Fibroblast of the aortic adventitia (primary cell): ENCODE data around the gene KRTAP10-8. TPM values are rescaled to one million over a fixed set of nuclear protein-coding genes. Genes with fewer than 3 reads are reported as not detected.
"Not testable (repeated sequence)": the region's sequence is repeated elsewhere in the genome, so short reads cannot be mapped to it uniquely, and the experiment has no call there.

Source experiments
- DNase-seq: peaks from one replicate; pipeline ENCODE4 v3.0.0-alpha.2; 2010; ENCODE audit warnings: low read depth
- H3K4me3 ChIP-seq: 2 replicates; pipeline ENCODE4 v1.5.1; 2011; ENCODE audit warnings: low read depth, mild to moderate bottlenecking, control low read depth, low read length, moderate library complexity
- total RNA-seq: library from RNA; depleted of rRNA; stranded (reverse); fragments of >200 nt; gene quantifications from 2 replicates; pipeline ENCODE4 v1.2.3, GENCODE V29; 2012; ENCODE audit warnings: low replicate concordance
- TF ChIP-seq, protein P1 (sequence below): IDR thresholded peaks from 2 replicates; pipeline ENCODE4 v1.5.1; 2011; ENCODE audit warnings: mild to moderate bottlenecking, low read length, control low read depth, inconsistent platforms; ENCODE audit not compliant: insufficient read depth

KRTAP10-8 gene
- total RNA-seq, 1 donor = not detected

DNA sequence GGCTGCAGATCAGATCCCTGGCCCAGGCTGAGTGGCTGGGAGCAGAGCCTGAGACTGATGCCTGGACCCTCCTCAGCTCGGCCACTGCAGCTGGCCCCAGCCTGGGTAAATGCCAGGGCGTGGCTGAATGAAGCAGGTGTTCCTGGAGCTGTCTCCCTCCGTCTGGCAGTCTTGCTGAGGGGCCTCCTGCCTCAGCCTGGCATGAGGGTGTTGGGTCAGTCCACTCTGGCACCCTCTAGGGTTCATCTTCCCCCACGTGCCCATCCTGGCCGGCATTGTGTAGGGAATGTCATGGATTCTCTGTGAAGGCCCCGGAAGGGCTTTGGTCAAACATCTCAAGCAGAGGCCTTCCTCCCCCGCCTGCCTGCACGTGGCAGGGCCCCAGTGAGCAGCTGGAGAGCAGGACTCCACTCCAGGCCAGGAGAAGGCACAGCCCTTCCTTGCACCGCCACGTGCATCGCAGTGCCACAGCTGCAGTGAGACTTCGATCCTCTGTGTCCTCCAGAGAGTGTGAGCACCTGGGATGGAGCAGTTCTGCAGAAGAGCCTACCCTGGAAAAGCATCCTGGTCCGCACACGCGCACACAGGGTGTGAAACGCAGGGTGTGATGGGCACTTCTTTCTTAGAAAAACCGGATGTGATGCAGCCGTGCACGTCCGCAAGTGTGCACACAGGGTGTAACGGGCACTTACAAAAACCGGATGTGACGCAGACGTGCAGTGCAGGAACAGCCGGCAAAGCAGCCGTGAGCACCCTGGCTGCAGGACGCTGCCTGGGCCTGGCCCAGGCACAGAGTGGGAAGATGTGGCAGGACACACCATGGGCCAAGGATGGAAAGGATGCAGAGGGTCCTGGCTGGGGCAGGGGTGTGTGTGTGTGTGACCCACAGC lies 43.0 kb upstream of the KRTAP10-8 start:
- no peak overlapping the region for H3K4me3 ChIP-seq
- DNase-seq = no peak
- TF ChIP-seq, protein P1, sequence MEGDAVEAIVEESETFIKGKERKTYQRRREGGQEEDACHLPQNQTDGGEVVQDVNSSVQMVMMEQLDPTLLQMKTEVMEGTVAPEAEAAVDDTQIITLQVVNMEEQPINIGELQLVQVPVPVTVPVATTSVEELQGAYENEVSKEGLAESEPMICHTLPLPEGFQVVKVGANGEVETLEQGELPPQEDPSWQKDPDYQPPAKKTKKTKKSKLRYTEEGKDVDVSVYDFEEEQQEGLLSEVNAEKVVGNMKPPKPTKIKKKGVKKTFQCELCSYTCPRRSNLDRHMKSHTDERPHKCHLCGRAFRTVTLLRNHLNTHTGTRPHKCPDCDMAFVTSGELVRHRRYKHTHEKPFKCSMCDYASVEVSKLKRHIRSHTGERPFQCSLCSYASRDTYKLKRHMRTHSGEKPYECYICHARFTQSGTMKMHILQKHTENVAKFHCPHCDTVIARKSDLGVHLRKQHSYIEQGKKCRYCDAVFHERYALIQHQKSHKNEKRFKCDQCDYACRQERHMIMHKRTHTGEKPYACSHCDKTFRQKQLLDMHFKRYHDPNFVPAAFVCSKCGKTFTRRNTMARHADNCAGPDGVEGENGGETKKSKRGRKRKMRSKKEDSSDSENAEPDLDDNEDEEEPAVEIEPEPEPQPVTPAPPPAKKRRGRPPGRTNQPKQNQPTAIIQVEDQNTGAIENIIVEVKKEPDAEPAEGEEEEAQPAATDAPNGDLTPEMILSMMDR = no peak

DNA sequence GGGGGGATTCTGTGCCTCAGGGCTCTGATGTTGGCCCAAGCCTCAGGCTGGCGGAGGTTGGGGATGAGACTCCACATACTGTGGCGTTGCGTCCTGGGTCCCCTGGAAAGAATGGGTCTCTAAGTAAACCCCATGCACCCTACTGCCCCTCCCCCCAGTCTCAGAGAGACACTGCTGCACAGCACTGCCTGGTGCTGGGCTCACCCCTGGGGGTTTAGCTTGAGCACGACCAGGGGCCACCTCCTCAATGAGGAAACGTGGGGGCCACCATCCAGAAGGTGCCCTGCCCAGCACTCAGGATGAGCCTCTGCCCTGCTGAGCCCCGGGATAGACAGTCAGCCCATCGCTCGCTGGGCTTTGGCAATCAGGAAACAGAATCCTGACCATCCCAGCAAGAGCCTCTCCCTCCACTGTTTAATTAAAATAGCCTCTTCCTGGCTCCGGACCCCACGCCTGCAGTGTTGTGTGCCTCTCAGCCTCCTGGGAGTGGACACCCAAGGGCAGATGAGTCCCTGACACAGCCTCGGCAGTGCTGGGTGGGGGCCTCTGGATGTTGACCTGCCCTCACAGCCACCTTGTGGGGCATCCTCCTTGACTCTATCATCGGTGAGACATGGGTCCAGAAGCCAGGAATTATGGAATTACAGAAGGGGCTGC lies 41.9 kb upstream of the KRTAP10-8 start:
- no peak for DNase-seq
- TF ChIP-seq, protein P1 = no peak
- no peak overlapping the region for H3K4me3 ChIP-seq

DNA sequence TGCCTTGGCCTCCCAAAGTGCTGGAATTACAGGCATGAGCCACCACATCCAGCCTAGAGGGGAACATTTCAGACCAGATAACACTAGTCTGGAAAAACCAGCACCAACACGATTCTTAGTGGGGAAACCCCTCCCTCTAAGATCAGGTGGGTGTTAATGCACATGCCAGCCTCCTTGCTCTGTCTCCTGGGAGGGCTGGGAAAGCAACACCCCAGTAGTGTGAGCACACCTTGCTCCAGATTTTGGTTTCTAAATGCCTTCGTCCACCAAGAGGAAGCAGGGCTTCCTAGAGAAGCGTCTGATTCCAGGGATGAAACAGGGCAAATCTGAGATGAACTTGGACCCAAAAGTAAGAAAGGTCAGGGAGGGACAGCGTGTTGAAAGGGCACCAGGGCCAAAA lies 40.6 kb upstream of the KRTAP10-8 start:
- H3K4me3 ChIP-seq = no peak overlapping the region
- DNase-seq = no peak
- TF ChIP-seq, protein P1 = no peak

DNA sequence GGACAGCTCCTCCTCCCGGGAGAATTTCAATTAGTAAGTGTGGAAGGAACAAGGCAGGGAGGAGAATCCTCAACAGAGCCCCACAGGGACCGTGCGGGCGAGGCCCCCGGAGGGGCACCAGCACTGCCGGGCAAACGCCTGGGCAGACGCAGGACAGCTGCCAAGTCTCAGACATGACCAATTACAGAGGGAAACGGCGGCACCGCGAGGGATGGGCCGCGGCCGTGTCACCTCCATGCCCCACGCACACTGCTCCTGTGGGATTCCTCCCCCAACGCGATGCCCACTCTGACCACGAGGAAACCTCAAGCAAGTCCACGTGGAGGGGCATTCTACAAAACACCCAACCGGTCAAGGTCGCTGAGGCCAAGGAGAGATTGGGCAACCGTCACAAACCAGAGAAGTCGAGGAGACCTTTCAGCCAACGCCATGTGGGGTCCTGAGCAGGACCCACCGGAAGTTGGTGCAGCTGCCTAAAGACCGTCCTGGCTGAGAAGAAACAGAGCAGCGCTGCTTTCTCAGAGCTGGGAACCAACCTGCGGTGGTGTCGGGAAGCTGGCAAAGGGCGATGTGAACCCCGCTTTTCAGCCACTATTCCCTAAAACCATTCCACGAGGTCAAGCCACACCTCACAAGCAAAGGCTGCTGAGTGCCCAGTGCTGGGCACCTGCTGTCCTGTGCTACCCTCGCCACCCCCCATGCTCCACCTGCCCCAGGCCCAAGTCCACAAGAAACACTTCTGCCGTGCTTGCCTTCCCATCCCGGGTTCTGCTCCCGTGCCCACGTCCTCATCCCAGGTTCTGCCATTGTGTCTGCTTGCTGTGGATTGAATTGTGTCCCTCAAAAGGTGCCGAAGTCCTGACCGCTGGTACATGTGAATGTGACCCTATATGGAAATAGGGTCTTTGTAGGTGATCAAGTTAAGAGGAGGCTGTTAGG lies 39.8 kb upstream of the KRTAP10-8 start:
- TF ChIP-seq, protein P1 = no peak
- H3K4me3 ChIP-seq = no peak overlapping the region
- DNase-seq = no peak

DNA sequence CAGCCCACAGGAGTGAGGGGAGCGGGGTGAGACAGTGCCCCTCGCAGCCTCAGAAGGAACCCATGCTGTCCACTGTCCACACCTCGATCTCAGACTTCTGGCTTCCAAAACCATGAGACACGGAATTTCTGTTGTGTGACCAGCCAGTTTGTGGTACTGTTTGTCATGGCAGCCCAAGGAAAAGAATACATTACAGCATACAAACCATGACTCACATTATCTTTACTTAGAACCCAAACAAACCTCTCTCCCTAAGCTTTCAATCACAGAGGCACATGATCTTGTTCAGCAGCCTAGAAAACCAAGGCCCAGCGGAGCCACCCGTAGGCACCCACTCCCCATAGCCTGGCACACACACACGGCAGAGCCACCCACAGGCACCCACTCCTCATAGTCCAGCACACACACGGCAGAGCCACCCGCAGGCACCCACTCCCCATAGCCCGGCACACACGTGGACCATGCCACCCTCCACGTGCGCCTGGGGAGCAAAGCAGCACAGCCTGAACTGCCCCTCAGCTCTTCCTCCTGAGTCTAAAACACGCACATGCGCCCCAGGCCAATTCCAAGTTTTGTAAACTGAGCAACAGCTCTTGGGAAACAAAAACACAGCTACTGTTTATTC lies 38.8 kb upstream of the KRTAP10-8 start:
- no peak overlapping the region for H3K4me3 ChIP-seq
- no peak for DNase-seq
- TF ChIP-seq, protein P1 = no peak

DNA sequence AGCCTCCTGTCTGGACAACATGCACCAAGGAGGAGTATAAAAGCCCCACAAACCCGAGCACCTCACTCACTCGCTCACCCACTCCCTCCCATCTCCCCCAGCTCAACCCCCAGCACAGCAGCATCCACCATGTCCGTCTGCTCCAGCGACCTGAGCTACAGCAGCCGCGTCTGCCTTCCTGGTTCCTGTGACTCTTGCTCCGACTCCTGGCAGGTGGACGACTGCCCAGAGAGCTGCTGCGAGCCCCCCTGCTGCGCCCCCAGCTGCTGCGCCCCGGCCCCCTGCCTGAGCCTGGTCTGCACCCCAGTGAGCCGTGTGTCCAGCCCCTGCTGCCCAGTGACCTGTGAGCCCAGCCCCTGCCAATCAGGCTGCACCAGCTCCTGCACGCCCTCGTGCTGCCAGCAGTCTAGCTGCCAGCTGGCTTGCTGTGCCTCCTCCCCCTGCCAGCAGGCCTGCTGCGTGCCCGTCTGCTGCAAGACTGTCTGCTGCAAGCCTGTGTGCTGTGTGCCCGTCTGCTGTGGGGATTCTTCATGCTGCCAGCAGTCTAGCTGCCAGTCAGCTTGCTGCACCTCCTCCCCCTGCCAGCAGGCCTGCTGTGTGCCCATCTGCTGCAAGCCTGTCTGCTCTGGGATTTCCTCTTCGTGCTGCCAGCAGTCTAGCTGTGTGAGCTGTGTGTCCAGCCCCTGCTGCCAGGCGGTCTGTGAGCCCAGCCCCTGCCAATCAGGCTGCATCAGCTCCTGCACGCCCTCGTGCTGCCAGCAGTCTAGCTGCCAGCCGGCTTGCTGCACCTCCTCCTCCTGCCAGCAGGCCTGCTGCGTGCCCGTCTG lies 38.0 kb upstream of the KRTAP10-8 start, which contains the start of gene KRTAP10-4:
TSS of gene KRTAP10-4 (plus strand) at position 100 of the 827 bp plus-strand sequence. CDS start at position 130, 30 bp downstream.
- H3K4me3 ChIP-seq, DNase-seq: not testable (repeated sequence)
